Measurements from ENCODE around the gene PLEKHG3. TPM values are rescaled to one million over a fixed set of nuclear protein-coding genes. Genes with fewer than 3 reads are reported as not detected.

PLEKHG3 gene
- total and polyA plus RNA-seq, 2 experiments from 2014 or later = 23.0 to 83.1 TPM

GRCh38 chr14:64769096-64770020 is 65.1 kb downstream of the PLEKHG3 start:
- Histone ChIP-seq H2AFZ (no peak overlapping the region), H3F3A (replicated peaks; ENCODE audit: low read depth) (peaks cover 8% of the 10 kb centered on the region; the same call in 1 of the 2 replicates), H3K9me2 (ENCODE audit: insufficient read depth) (no peaks in the 10 kb centered on the region), H3K27ac (ENCODE audit: low read depth) (no peak overlapping the region), H3K79me2 (replicated peaks; ENCODE audit: insufficient read depth) (no peaks in the 10 kb centered on the region), H4K20me1 (replicated peaks; ENCODE audit: insufficient read depth) (no peaks in the 10 kb centered on the region), H3K4me1 (ENCODE audit: insufficient read depth) (peaks cover 13% of the 10 kb centered on the region; the same call in 1 of the 2 replicates), H3K36me3 (ENCODE audit: insufficient read depth) (no peaks in the 10 kb centered on the region), H3K27me3 (ENCODE audit: insufficient read depth) (no peaks in the 10 kb centered on the region), H3K4me2 (no peak overlapping the region), H3K4me3 (no peak overlapping the region)
- no peak for ATAC-seq
- no peak for TF ChIP-seq POLR2AphosphoS5 (IDR thresholded peaks at IDR 0.05; ENCODE audit: low read depth)
- no peak for TF ChIP-seq CREB1 (CRISPR knock-in tag; IDR thresholded peaks at IDR 0.05; ENCODE audit: low read depth)
- no peak for TF ChIP-seq ZNF114 (CRISPR knock-in tag; IDR thresholded peaks at IDR 0.05)
- TF ChIP-seq JUNB (IDR thresholded peaks at IDR 0.05; ENCODE audit: unreplicated experiment) = no peak
- TF ChIP-seq CTCF (conservative IDR thresholded peaks at IDR 0.05; ENCODE audit: low read depth in 2 of 2) = no peak
- TF ChIP-seq ZNF331 (CRISPR knock-in tag; IDR thresholded peaks at IDR 0.05; ENCODE audit: low read depth) = no peak
- no peak for TF ChIP-seq ZNF462 (CRISPR knock-in tag; IDR thresholded peaks at IDR 0.05)
- TF ChIP-seq REST (IDR thresholded peaks at IDR 0.05; ENCODE audit: unreplicated experiment) = no peak
- TF ChIP-seq EZH2phosphoT487 (IDR thresholded peaks at IDR 0.05; ENCODE audit: unreplicated experiment) = no peak
- no peak for TF ChIP-seq ETS1 (IDR thresholded peaks at IDR 0.05)
- no peak for TF ChIP-seq NANOG (IDR thresholded peaks at IDR 0.05; ENCODE audit: borderline replicate concordance)
- TF ChIP-seq STAT1 (IDR thresholded peaks at IDR 0.05; ENCODE audit: unreplicated experiment) = no peak
- Mint-ChIP-seq H3K27ac (no peak overlapping the region), H3K4me1 (peaks cover 32% of the 10 kb centered on the region), H3K36me3 (ENCODE audit: low read depth) (peaks cover 12% of the 10 kb centered on the region), H3K27me3 (ENCODE audit: insufficient read depth, low read depth, poor library complexity) (peaks cover 16% of the 10 kb centered on the region), H3K9me3 (peaks cover 21% of the 10 kb centered on the region), H3K4me3 (no peak overlapping the region)
- DNase-seq (ENCODE audit: low spot score) = no peak
